Activated CD4-positive, alpha-beta T cell treated with anti-CD3 and anti-CD28 coated beads, Interleukin-2, amount 50 U/mL, for 48 hours (primary cell): ENCODE measurements around the gene IL17RB.

ENCODE experiments used
- DNase-seq, 2 experiments: peaks; one replicate each; pipeline ENCODE4 v3.0.0-alpha.2; 2020

IL17RB gene

GRCh38 chr3:53865732-53866499 lies 19.5 kb downstream of the IL17RB start:
- DNase-seq, result no peak

GRCh38 chr3:53880396-53881345 lies 34.3 kb downstream of the IL17RB start:
- no peak for DNase-seq

GRCh38 chr3:53881691-53882593 lies 35.6 kb downstream of the IL17RB start, which contains the start of gene ACTR8:
ACTR8 (minus strand) TSS chr3:53882152; CDS start chr3:53882101, 51 bp downstream.
- peak; percentile 84 to 87 for DNase-seq

GRCh38 chr3:53883008-53883407 lies 36.6 kb downstream of the IL17RB start:
- no peak for DNase-seq

GRCh38 chr3:53884623-53885022 lies 38.3 kb downstream of the IL17RB start:
- DNase-seq, result no peak

- no peak for DNase-seq
Observed at GRCh38 chr3:53885239-53885638, 38.9 kb downstream of the IL17RB start.

GRCh38 chr3:53887446-53887845 lies 41.1 kb downstream of the IL17RB start:
- no peak for DNase-seq

GRCh38 chr3:53888232-53888631 lies 41.9 kb downstream of the IL17RB start:
- no peak for DNase-seq

- DNase-seq, result peak; percentile 26 to 48
Observed at GRCh38 chr3:53890726-53891475, 44.5 kb downstream of the IL17RB start.

- DNase-seq, result peak; percentile 94 to 97
Observed at GRCh38 chr3:53891497-53892285, 45.3 kb downstream of the IL17RB start, which contains the start of gene SELENOK. SELENOK (minus strand) TSS chr3:53891859.

- DNase-seq, result no peak
Observed at GRCh38 chr3:53892286-53892637, 45.9 kb downstream of the IL17RB start.

GRCh38 chr3:53899750-53900149 lies 53.4 kb downstream of the IL17RB start:
- DNase-seq, result no peak

- DNase-seq, result no peak
Observed at GRCh38 chr3:53900666-53901331, 54.4 kb downstream of the IL17RB start.

- no peak for DNase-seq
Observed at GRCh38 chr3:53902067-53902466, 55.7 kb downstream of the IL17RB start.

- DNase-seq, result no peak
Observed at GRCh38 chr3:53902711-53903110, 56.3 kb downstream of the IL17RB start.

GRCh38 chr3:53913401-53913800 lies 67.0 kb downstream of the IL17RB start:
- DNase-seq, result no peak
